HG03064 (cell line): ENCODE measurements around the gene MGAT5.
"Not testable (repeated sequence)": the region's sequence is repeated elsewhere in the genome, so short reads cannot be mapped to it uniquely, and the experiment has no call there.

Source experiments
- ATAC-seq: cut with Tn5 transposase; IDR thresholded peaks from one replicate; pipeline ENCODE4 v1.9.1; 2021; ENCODE audit warnings: low read depth; ENCODE audit not compliant: unreplicated experiment

The MGAT5 gene

DNA sequence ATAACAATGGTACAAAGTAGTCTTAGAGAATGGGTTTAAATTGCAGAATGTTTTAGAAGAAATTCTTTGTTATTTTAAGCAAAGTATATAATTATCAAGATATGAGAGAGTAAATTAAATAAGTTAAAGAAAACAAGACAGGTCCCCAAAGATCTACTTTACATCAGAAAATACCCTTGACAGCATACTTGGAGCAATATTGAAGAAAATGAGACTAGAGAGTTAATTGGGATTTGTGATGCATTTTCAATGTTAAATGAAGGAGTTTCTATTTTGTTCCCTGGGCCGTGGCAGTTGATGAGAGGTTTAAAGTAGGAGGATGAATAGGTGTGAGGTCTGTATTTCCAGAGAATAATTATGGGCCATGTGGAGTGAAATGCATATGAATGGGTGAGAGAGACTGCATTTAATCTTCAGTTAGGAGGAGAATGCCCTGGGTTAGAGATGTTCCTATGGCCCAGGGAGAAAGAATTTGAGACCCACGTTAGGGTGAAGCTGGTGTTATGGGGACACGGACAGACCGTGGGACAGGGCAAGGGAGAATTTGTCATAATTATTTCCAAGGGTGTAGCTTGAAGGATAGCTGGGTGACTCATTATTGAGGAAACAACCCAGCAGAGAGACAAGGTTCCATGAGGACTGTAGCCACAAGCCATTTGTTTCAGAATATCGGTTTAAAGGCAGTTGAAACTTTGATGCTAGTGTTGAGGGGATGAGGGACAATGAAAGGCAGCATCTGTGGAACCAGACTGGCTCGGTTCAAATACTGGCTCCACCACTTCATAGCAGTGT lies 22.7 kb downstream of the MGAT5 start:
- no peak for ATAC-seq

DNA sequence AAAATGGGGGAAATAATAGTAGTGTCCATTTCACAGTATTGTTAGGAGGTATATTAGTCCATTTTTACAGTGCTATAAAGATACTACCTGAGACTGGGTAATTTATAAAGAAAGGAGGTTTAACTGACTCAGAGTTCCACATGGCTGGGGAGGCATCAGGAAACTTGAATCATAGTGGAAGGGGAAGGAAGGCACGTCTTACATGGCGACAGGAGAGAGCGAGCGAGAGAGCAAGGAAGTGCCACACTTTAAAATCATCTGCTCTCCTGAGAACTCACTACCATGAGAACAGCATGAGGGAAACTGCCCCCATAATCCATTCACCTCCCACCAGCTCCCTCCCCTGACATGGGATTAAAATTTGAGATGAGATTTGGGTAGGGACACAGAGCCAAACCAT lies 23.4 kb downstream of the MGAT5 start:
- ATAC-seq: no peak

DNA sequence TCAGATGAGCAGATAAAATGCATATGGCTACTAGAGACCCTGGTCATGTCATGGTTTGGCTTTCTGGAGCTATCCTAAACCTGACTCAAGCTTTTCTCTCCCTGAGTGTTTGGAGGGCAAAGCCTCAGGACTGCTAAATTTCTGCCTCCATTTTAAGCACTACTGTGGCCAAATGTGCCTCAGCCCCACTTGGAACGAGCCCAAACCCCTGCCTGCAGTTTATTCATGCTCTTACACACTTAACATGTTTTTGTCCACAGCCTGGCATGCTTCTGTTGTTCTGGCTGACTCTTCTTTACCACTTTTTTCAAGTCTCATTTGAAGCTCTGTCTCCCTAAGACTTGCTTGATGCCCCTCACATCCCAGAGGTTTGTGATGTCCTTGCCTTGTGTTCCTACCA lies 24.7 kb downstream of the MGAT5 start:
- ATAC-seq: no peak

DNA sequence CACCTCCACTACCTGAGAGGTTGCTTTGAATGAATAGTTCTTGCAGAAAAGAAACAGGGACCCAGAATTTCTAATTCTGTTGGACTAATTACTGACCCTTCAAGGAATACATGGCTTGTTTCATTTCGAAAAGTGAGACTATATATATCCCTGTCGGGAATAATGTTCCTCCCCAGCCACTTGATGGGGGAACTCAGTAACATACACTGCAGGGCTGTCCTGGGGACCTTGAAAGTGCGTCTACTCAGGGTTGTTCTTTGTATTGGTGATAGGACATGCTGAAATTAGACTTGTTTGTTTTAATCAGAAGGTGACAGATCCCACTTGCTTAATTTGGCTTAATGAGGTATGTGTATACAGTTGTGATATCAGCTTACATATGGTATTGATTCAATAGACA lies 25.5 kb downstream of the MGAT5 start:
- no peak for ATAC-seq

DNA sequence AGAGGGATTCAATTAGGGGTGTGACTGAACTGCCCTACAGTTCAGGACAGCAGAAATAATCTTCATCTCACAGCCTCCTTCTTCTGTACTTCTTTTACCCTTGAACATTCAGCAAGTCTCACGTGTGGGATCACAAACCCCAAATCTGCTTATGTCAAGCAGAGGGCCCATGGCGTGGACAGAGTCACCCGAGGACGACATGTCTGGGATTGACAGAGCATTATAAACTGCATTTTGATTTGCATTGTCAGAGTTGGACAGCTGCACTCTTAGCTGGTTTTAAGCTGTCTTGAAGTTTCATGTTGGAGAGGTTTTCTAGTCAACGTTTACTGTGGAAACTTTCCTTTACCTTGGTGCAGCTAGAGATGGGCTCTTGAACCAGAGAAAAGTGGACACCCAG lies 26.4 kb downstream of the MGAT5 start:
- ATAC-seq: no peak

DNA sequence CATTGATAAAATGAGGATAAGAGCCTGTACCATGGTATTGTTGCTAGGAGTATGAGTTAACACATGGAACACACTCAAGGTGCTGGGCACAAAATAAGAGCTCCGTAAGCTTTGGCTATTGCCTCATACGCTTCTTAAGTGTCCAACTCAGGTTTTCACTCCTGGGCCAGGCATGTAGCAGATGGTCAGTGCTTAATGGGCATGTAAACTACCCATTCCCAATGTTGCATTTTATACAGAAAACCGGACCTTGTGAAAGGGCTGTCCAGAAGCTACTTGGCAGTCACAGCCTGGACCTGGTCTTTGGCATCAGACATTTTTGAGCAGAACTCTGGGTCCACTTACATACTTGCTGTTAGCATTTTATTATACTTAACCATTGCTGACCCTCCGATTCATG lies 26.9 kb downstream of the MGAT5 start:
- ATAC-seq: no peak

DNA sequence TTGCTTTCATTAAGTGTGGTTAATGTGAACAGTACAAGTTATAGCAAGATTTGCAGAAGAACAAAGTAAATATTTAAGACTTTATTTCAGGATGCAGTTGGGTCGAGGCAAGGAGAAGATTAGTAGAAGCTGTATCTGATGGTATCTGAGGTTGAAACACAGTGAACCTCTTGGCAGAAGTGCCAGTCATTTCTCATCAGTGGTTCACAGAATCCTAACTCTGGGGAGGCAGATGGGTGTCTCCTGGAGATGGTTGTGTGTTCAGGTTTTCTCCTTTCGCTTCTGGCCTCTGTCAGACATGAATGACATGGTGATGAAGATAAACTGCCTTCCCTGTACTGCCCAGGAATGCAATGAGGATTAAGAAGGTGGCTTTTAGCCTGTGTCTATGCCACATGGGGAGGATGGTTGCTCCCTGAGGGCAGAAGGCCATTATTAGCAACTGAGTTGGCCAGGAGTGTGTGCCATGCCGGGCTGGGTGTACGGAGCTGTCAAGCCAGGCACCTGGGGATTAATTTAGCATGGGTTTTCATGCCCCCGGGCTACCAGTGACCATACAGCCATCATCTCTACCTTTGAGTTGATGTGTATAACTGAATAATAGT lies 28.0 kb downstream of the MGAT5 start:
- ATAC-seq: no peak

DNA sequence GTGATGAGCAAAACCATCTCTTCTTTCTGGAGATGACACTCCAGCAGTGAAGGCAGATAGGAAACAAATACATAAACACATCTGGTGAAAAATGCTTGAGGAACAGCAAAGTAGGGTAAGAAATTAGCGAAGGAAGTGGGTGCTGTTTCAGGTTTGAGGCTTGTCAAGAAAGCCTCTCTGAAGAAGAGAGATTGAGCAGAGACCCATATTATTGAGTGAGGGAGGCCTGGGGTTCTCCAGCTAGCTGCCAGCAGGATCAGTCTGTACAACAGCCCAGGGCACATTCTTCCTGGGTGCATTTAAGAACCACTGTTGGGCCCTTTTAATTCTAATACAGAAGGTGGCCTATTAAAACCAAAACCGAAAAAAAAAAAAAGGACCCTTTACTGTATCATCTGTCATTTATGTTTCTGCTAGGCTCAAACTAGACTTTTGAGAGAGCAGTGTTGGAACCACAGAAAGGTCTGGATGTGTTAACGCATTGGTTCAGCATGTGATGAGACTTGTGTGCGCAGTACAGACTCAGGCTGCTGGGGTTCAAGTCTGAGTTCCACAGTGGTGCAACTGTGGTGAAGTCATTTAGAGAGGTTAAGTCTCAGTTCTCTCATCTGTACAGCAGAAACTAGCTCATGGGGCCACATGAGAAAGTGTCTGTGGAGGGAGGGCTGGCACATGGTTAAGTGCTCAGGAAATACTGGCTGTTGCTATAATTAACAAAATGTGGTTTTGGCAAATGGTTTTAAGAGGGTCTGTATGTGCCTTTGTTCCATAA lies 28.9 kb downstream of the MGAT5 start:
- peak; percentile 87 for ATAC-seq

DNA sequence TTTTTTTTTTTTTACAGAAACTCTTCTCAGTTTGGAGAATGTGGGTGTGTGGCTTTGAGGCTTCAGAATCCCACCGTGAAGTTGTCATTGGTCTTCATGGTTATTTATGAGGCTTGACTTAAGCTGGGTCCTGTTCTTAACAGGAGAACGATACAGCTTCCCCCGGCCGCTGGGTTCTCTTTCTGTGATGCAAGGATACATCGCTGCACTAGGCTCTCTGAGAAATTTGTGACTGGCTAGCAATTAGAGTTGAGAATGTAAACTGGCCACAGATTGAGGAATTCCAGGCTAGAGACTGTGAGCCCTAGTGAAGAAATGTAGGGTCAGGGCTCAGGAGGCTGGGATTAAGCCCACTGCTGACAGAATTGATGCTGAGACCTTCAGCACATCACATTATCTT lies 29.8 kb downstream of the MGAT5 start:
- ATAC-seq: no peak

DNA sequence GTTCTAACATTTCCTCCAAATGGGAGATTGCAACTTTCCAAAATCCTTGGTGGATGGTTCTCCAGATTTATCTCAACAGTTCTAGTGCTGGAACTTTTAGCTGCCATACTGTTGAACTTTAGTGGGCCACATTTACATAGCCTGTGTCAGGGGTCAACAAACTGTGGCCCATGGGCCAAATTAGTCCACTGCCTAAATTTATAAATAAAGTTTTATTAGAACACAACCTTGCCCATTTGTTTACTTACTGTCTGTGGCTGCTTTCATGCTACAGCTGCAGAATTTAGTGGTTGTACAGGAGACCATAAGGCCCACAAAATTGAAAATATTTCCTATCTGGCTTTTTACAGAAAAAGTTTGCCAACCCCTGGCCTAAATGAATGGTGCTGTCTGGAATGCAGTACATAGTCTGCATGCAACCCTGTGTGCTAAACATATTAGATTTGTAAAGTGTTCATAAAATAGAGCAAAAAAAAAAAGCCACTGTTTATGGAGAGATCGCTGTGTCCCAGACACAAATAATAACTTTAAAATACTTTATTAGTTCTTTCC lies 30.3 kb downstream of the MGAT5 start:
- ATAC-seq: no peak

DNA sequence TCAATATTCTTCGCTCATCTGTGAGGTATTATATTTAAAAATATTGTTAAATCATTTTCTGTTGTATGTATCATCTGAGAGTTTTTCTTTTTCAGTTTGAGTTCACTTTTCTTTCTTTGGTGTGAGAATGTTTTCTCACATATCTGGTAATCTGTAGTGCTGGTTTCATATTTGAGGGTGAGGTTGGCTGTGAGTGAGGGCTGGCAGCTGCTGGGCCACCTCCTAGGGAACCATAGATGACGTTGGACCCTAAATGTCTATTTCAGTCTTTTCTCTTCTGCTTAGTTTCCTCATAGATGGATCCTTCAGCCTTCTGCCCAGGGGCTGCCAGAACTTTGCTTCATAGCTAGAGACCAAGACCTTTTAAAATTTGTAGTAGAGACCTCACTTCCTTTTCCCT lies 33.5 kb downstream of the MGAT5 start:
- ATAC-seq: peak; percentile 47

DNA sequence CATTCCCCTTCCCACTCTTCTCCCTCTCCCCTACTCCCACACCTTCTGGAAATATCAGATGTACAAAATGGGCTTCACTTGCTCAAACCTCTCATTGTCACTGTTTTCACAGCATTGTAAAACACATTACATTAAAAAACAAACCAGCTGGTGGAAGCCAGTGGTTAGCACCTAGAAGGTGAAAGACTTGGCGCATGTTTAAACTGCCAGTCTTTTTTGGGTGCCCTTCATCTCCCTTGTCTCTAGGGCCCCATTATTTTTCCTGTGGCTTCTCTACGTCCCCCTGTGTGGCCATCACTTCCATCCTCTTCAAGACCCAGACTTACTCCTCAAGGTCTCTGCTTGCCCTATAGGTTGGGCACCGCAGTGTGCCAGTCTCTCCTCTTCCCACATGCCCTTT lies 34.9 kb downstream of the MGAT5 start:
- no peak for ATAC-seq

DNA sequence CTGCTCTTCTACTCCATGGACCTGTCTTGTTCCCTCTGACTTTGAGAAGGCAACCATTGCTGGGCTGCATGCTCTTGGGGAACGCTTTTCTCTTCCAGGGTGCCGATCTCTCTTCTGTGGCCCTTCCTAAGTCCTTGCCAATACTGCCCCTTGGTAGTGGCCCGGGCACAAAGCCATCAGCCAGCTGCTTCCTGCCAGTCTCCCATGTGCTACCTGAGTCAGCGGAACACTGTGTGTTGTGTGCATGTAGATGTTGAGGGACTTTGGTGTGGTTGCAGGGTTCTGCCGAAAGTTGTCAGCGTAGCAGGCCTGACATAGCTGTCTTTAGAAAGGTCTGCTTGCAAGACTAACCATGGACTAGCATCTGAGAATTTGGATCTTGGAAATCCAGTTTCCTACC lies 35.4 kb downstream of the MGAT5 start:
- no peak for ATAC-seq

DNA sequence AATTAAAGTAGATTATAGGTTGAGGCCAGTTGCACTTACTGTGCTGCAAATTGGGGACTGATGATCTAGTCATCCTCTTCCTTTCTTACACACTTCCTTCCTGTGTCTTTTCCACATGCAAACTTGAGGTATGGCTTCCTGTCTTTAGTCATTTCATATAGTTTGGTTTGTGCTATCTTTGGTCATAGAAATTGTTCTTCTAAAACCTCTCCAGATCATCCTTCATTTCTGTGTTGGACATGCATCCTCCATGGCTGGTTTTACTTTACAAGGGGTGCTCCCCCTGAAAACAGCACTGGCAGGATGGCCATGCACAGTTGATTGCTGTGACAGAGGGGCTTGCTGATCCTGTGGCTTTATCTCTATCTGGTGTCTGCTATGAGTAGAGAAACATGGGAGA lies 36.5 kb downstream of the MGAT5 start:
- ATAC-seq: peak; percentile 49

DNA sequence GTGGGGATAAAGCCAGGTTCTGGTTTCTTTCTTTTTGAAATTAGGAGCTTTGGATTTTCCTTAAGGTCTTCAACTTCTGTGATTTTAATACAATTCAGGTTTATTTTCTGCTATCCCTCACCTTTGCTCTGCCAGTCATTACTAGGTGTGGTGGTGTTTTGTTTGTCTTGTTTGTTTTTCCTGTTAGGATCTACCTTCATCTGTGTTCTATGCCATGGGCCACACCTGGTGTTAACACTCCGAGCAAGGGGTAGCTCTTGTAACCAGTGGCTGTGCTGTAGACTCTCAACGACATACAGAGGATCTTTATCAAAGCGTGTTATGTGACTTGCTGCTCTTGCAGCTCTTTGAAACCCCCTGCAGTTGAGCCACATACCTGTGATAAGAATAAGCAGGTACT lies 38.6 kb downstream of the MGAT5 start:
- ATAC-seq: no peak

DNA sequence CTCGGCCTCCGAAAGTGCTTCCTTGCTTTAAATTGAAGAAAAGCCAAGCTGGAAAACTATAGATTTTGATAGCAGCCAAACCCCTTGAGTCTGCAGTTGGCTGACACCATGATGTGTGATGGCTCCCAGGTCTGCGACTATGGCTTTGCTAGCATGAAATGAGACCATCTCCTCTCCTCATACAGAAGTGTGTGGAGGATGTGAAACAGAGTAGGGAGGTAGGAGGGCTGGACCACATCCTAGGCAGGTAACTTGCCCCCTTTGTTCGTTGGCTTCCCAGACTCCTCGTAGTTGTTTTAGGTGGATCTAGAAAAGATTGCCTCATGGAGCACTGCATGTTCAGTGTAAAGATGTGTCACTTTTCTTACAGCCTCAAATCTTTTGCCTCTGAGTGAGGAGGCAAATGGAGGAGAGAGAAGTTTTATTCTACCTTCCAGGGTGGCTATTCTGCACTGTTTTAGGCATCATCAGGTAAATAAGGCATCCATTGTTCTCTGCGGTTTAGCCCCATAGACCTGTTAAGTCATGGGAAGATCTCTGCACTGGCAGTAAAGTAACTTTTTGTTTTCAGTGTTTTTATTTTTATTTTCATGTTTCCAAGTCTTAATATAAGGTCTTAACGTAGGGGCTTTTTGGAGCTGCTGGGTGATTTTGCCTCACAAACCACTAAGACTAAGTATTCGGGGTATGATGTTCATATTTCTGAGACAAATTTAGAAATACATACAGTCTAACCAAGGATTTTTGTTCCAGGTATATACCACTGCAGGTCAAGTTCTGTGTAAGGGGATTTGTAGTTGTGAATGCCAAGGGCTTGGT lies 40.1 kb downstream of the MGAT5 start:
- ATAC-seq: no peak

DNA sequence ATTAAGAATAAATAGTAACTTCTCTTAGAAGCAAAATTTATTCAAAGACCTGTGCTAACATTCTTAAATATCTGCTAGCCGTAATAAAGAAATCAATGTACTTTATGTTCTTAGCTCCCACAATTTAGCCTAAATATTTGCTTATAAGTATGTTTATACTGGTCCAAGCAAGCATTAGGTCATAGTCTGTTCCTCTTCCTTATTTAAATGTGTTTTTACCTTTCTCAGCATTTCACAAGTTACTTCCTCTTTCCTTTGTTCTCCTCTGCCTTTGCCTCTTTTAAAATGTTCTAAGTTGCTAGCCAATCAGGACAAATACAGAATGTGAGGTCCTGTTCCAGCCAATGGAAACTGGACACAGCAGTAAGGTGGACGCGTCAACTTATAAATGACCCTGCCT lies 40.7 kb downstream of the MGAT5 start:
- not testable (repeated sequence) for ATAC-seq

DNA sequence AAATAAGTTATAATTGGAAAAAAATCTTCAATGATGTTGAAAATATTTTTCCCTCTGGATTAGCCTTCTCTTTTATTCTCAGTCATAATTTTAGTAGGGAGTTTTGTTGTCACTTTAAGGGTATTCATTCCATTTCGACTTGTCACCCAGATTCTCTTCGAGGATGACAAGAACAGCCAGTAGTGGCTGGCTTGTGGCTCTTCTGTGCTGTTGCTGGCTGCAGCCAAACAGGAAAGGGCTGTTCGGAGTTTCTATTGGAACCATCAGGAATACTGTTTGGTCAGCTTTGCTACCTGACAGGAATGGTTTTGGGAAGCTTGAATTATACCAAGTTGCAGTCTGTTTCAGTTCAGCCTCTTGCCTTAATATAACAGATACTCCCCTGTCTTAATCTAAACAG lies 41.6 kb downstream of the MGAT5 start:
- ATAC-seq: no peak

DNA sequence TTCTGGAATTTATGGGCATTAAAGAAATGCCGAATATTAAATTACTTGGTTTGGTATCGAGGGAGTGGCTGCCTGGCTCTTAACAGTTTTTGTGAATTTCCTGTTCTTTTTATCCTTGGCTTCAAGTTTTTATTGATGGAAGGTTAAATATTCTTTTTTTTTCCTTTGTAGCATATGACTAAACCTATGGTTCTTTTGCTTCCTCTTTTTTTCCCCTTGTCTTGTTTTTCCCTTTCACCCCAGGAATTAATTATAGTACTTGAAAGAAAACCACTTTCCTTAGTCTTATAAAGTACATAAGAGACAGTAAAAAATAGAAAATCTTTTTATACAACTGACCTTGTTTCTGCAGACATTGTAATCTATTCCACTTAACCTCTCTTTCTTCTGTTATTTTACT lies 42.4 kb downstream of the MGAT5 start:
- ATAC-seq: no peak

DNA sequence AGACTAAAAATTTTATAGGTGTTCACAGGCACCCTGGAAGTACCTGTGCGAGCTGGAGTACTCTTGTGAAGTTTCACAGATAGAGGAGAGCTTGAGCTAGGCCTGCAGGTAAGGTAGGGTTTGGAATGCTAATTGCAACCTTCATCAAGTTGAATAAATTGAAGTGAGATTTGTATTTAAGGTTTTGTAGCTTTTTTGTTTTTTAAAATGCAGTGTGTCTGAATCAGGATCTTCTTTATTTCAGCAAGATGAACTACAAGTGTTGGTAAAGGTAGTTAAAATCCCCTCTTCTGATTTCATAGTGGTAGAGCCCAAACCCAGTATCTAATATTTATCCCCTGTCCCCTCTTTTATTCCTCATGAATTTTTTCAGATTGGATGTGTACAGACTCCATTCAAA lies 45.5 kb downstream of the MGAT5 start:
- no peak for ATAC-seq

DNA sequence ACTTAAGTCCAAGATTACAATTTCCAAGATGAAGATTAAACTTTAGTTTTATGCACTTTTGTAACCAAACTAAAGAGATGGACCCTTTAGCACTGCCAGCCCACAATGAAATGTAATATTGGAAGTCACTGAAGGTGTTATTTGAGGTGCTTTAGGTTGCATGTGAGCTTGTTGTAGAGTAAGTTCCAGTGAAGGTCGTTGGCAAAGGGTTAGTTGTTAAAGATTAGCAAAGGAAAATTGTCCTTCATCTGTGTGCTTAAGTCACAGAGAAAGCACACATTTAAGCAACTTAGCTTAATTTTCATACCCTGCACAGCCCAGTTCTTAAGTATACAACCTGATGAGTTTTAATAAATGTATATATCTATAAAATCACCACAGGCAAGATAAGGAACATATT lies 46.7 kb downstream of the MGAT5 start:
- no peak for ATAC-seq
